Activated CD4-positive, alpha-beta T cell treated with anti-CD3 and anti-CD28 coated beads, Interleukin-2, amount 10 ng/mL, durations not matched to agents 24 days and 14 days (primary cell): ENCODE results near the gene PTGR1. TPM values are rescaled to one million over a fixed set of nuclear protein-coding genes. Genes with fewer than 3 reads are reported as not detected.
A peak's percentile ranks its signal among the peaks of the same experiment; 100 is the strongest.
"Not testable (repeated sequence)": the region's sequence is repeated elsewhere in the genome, so short reads cannot be mapped to it uniquely, and the experiment has no call there.

Source experiments
- DNase-seq: peaks from one replicate; pipeline ENCODE4 v3.0.0; 2022
- H3K27ac Mint-ChIP-seq: one replicate; pipeline ENCODE4 v1.8.0; 2022; ENCODE audit warnings: mild to moderate bottlenecking, mixed read lengths
- H3K27me3 Mint-ChIP-seq: one replicate; pipeline ENCODE4 v1.8.0; 2022; ENCODE audit warnings: mixed read lengths
- H3K36me3 Mint-ChIP-seq: one replicate; pipeline ENCODE4 v1.8.0; 2022; ENCODE audit warnings: low read depth, mild to moderate bottlenecking, mixed read lengths
- H3K4me1 Mint-ChIP-seq: one replicate; pipeline ENCODE4 v1.8.0; 2021; ENCODE audit warnings: mixed read lengths
- H3K4me3 Mint-ChIP-seq: one replicate; pipeline ENCODE4 v1.8.0; 2022; ENCODE audit warnings: mild to moderate bottlenecking, moderate library complexity, mixed read lengths
- H3K9me3 Mint-ChIP-seq: one replicate; pipeline ENCODE4 v1.8.0; 2021; ENCODE audit warnings: mixed read lengths
- intact Hi-C: fragments of 100-400 bp; cut with micrococcal nuclease; formaldehyde crosslinking; loops from one replicate; pipeline ENCODE4 v1.15.1; 2023
- total RNA-seq: library from RNA; stranded (reverse); gene quantifications from 2 replicates; pipeline ENCODE4 v1.2.3, GENCODE V29; 2022

The PTGR1 gene
- total RNA-seq, 1 donor from 2014 or later = 1.7 TPM

DNA sequence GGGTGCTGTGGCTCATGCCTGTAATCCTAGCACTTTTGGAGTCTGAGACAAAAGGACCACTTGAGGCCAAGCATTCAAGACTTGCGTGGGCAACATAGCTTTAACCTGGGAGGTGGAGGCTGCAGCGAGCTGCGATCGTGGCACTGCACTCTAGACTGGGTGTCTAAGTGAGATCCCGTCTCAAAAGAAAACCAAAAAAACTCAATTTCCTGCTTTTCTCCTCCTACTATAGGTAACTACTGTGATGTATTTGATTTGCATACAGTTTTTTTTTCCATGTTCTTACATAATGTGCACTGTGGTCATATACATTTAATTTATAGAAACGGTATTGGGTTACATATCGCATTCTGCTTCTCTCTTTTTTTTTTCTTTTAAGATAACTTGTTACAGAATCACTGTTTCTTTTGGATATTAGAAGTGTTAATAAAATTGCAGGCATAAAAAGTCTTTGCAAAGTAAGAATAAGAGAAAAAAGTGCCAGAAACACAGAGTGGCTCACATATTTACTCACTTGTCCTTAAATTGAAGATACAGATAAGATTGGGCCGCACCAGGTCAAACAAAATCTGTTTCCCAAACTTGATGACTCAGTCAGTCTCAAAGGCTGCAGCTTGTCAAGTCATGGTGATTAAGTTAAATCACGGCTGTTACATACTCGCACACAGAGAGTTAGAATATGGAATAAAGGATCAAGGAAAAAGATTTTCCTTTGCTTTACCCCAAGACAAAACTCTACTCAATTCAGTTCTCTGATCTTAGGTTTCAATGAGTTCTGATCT is 2.0 kb upstream of the PTGR1 start:
- Mint-ChIP-seq H3K27me3 (peaks cover 39% of the 10 kb centered on the region), H3K4me1 (peaks cover 16% of the 10 kb centered on the region), H3K36me3 (no peaks in the 10 kb centered on the region), H3K9me3 (no peaks in the 10 kb centered on the region), H3K4me3 (no peak overlapping the region), H3K27ac (no peak overlapping the region)
- DNase-seq = no peak
- intact Hi-C loops = no loop called here

DNA sequence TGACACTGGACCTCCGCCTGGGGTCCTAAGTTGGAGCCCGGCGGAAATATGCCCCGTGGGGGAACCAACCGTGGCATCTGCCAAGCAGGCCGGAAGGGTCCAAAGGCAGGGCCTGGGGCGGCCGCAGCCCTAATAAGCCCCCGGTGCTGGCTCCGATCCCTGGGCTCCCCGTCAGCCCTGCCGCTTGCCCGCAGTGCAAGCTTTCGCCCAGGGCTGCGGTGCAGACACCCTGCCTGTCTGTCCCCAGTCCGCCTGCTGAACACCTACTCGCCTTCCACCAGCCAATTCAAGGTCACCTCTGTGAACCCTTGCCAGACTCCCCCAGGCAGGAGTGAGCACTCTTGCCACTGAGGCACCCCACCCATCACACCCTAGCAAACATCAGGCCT is 502 bp upstream of the PTGR1 start:
- peak overlapping the region; percentile 89 for H3K4me3 Mint-ChIP-seq
- no peak for DNase-seq
- H3K9me3 Mint-ChIP-seq = no peaks in the 10 kb centered on the region
- peaks cover 16% of the 10 kb centered on the region for H3K4me1 Mint-ChIP-seq
- no peak overlapping the region for H3K27ac Mint-ChIP-seq
- H3K36me3 Mint-ChIP-seq = no peaks in the 10 kb centered on the region
- peaks cover 33% of the 10 kb centered on the region for H3K27me3 Mint-ChIP-seq
- intact Hi-C loops = loop anchor here (2.0 kb wide), 1 partner anchor 31 kb away; the partner anchor contains the start of gene DNAJC25

DNA sequence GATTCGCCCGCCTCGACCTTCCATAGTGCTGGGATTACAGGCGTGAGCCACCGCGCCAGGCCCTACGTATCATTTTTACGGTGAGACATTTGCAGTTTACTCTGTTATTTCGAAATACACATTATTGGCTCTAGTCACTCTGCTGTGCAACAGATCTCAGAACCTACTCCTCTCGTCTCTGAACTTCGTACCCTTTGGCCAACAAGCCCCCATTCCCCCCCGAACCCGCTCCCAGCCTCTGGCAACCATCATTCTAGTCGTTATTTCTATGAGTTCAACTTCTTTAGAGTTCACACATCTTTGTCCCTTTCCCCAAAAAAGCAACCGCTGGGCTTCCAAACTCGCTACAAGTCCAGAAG is 735 bp downstream of the PTGR1 start:
- Mint-ChIP-seq H3K4me1 (peaks cover 16% of the 10 kb centered on the region), H3K36me3 (no peaks in the 10 kb centered on the region), H3K27ac (no peak overlapping the region), H3K4me3 (peak overlapping the region; percentile 89), H3K9me3 (no peaks in the 10 kb centered on the region), H3K27me3 (peaks cover 33% of the 10 kb centered on the region)
- DNase-seq = peak; percentile 56
- intact Hi-C loops = loop anchor here (1.0 to 2.0 kb wide), 2 partner anchors 32 to 476 kb away; partner anchors contain the start of gene DNAJC25

DNA sequence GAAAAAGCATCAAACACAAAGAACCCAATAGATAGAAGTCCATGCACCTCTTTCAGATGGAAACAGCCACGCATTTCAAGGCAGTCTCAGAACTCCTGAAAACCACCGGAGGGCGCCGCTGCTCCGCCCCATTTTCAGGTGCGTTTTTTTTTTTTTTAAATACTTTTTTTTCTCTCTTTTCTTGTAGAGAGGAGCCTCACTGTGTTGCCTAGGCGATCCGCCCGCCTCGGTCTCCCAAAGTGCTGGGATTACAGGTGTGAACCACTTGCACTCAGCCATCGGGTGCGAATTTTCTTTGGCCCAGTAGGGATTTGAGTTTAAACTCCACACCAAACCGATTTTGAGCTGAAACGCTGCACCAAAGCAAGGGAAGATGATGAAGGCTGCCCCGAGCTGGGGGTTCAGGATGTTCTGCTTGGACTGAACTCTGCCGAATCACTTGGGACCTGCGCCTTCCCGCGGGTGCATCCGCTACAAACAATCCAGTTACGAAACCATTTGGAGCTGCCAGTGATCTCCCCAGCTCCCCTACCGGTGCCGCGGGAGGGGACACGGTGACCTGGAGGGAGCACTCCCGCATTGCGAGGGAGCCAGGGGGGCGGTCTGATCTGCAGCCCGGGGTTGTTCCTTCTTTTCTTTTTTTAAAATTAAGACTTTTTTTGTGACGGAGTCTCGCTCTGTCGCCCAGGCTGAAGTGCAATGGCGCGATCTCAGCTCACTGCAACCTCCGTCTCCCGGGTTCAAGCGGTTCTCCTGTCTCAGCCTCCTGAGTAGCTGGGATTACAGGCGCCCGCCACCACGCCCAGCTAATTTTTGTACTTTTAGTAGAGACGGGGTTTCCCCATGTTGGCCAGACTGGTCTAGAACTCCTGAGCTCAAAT is 1.4 kb downstream of the PTGR1 start:
- DNase-seq = peak; percentile 86
- Mint-ChIP-seq H3K27ac (no peak overlapping the region), H3K4me3 (peak overlapping the region; percentile 89), H3K9me3 (no peaks in the 10 kb centered on the region), H3K4me1 (peaks cover 16% of the 10 kb centered on the region), H3K36me3 (no peaks in the 10 kb centered on the region), H3K27me3 (peaks cover 35% of the 10 kb centered on the region)
- intact Hi-C loops = loop anchor here (1.0 to 2.0 kb wide), 3 partner anchors 33 to 476 kb away; partner anchors contain the start of gene DNAJC25

DNA sequence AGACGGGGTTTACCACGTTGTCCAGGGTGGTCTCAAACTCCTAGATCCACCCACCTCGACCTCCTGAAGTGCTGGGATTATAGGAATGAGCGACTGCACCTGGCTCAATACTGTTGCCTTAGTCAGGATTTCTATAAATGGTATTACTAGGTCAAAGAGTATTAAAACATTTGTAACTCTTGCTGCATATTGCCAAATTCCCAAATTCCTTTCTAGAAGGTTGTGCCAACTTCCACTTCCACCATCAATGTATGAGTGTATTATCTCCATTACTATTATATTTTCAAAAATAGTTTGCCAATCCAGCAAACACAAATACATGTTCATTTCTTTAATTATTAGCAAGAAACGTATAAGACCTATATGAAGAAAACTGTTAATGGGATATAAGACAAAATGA is 10.6 kb downstream of the PTGR1 start:
- H3K27ac Mint-ChIP-seq = no peak overlapping the region
- peaks cover 2% of the 10 kb centered on the region for H3K27me3 Mint-ChIP-seq
- peaks cover 3% of the 10 kb centered on the region for H3K9me3 Mint-ChIP-seq

DNA sequence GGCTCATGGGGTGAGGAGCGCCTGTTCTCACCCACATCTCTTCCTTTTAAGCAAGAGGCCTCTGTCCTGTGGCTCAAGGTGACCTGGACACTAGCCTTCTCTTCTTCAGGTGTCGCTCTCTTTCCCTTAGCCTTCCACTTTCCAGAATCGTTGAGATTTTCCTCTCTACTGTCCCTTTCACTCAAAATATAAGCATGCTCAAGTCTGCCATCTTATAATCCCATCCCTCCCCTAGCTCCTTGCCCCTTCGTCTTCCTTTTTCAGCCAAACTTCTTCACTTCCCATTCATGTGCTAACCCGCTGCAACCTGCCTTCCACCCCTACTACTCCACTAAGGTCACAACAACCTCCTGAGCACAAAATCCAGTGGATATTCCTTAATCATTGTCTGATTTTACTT is 13.1 kb downstream of the PTGR1 start:
- DNase-seq = no peak
- Mint-ChIP-seq H3K36me3 (no peaks in the 10 kb centered on the region), H3K27me3 (no peaks in the 10 kb centered on the region), H3K4me1 (no peaks in the 10 kb centered on the region), H3K27ac (no peak overlapping the region), H3K4me3 (no peak overlapping the region), H3K9me3 (peaks cover 3% of the 10 kb centered on the region)
- intact Hi-C loops = no loop called here

More for the DNA sequence above, 10.6 kb downstream of the PTGR1 start:
- Mint-ChIP-seq H3K4me1 (no peaks in the 10 kb centered on the region), H3K36me3 (no peaks in the 10 kb centered on the region), H3K4me3 (no peak overlapping the region)
- intact Hi-C loops = no loop called here
- no peak for DNase-seq

DNA sequence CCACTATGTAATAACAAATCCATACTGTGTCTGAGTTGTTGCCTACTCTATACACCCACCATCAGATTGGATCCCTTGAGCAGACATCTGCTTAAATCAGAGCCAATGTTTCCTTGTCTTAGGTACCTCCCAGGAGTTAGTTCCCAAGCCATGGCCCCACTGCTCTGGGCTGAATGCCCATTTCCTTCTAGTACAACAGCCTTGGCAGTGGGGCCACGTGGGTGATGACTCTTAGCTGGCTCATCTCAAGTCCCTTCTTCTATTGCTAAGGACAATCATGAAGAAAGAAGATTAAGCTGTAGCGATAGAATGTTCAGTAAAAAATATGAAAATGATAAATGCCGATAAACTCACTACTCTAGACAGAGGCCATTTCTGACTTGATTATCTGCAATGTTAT is 16.6 kb downstream of the PTGR1 start:
- Mint-ChIP-seq H3K4me1 (no peaks in the 10 kb centered on the region), H3K9me3 (peaks cover 5% of the 10 kb centered on the region), H3K27me3 (no peaks in the 10 kb centered on the region), H3K36me3 (no peaks in the 10 kb centered on the region), H3K4me3 (no peak overlapping the region), H3K27ac (no peak overlapping the region)
- DNase-seq = no peak
- intact Hi-C loops = no loop called here

DNA sequence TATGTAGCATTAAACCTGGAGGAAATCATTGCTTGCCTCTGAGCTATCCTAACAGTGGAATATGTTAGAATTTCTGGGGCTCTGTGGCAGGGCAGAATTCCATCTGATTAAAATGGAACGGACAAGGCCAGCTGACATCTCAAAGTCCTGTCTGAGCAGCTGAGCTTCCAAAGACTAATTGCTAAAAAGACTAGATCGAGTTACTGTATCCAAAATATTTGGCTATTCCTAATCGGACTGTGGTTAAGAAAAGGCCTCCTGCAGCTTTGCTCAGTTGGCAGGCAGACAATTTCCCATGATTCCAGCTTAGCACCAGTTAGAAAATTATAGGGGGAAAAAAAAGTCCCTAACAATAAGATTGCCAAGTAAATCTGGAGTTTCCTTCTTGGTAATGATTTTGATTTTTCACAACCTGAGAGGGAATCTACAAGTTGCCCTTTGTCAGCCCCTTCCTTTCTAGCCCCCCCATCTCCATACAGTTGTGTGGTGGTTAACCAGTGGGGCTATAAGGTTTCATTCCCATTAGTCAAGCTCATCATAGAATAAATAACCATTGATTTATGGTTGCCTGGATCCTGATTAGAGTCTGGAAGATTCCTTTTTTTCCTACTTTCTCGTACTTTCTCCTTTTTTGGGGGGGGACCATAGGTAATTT is 26.4 kb downstream of the PTGR1 start:
- Mint-ChIP-seq H3K36me3 (peaks cover 11% of the 10 kb centered on the region), H3K4me1 (no peaks in the 10 kb centered on the region), H3K27me3 (no peaks in the 10 kb centered on the region), H3K9me3 (peaks cover 9% of the 10 kb centered on the region), H3K4me3 (no peak overlapping the region), H3K27ac (no peak overlapping the region)
- intact Hi-C loops = no loop called here
- no peak for DNase-seq

DNA sequence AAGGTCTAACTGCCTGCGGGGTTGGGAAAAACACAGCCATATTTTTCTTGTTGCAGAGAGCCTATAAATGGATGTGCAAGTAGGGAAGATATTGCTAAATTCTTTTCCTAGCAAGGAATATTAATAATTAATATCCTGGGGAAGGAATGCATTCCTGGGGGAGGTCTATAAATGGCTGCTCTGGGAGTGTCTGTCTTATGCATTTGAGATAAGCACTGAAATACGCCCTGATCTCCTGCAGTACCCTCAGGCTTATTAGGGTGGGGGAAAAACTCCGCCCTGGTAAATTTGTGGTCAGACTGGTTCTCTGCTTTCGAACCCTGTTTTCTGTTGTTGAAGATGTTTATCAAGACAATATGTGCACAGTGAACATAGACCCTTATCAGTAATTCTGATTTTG is 31.3 kb downstream of the PTGR1 start:
- DNase-seq, H3K27ac Mint-ChIP-seq, H3K4me3 Mint-ChIP-seq, H3K27me3 Mint-ChIP-seq, intact Hi-C loops, H3K4me1 Mint-ChIP-seq: not testable (repeated sequence)
- Mint-ChIP-seq H3K36me3 (peaks cover 16% of the 10 kb centered on the region), H3K9me3 (peaks cover 17% of the 10 kb centered on the region)

DNA sequence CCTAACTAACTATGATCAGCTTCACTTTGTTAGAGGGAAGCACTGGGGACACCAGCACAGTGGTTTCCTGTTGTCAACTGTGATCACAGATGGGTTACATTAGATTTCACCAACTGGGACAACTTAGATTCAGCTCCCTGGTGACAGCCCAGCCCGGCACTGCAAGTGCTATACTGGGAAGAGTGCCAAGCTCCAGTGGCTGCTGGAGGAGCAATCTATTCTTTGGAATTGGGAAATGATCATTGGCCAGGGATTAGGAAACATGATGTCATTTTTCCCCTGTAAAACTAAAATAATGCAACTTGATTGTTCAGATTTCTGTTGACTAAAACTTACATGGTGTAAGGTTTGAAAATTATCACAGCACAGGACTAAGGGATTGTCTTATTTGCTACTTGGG is 33.2 kb downstream of the PTGR1 start:
- intact Hi-C loops = no loop called here
- Mint-ChIP-seq H3K4me3 (no peak overlapping the region), H3K27me3 (no peaks in the 10 kb centered on the region), H3K27ac (no peak overlapping the region), H3K4me1 (no peaks in the 10 kb centered on the region), H3K36me3 (peaks cover 16% of the 10 kb centered on the region), H3K9me3 (peaks cover 20% of the 10 kb centered on the region)
- no peak for DNase-seq

DNA sequence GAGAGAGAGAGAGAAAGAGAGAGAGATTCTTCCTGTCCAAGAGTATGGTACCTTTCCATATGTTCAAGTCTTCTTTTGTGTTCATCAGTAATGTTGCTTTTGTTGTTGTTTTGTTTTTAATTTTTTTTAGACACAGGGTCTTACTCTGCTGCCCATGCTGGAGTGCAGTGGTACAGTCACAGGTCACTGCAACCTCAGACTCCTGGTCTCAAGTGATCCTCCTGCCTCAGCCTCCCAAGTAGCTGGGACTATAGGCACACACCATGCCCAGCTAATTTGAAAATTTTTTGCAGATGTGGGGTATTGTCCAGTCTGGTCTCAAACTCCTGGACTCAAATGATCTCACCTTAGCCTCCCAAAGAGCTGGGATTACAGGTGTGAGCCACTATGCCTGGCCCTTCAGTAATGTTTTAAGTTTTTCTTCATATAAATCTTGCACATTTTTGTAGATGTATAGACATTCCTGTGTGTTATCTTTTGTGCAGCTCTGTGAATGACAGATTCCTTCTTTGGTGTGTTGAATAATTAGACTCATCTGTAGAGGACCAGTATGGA is 38.2 kb downstream of the PTGR1 start:
- no peaks in the 10 kb centered on the region for H3K4me1 Mint-ChIP-seq
- H3K9me3 Mint-ChIP-seq = peaks cover 24% of the 10 kb centered on the region
- intact Hi-C loops = no loop called here
- H3K4me3 Mint-ChIP-seq = no peak overlapping the region
- H3K27ac Mint-ChIP-seq = no peak overlapping the region
- H3K27me3 Mint-ChIP-seq = no peaks in the 10 kb centered on the region
- no peak for DNase-seq
- H3K36me3 Mint-ChIP-seq = no peaks in the 10 kb centered on the region

DNA sequence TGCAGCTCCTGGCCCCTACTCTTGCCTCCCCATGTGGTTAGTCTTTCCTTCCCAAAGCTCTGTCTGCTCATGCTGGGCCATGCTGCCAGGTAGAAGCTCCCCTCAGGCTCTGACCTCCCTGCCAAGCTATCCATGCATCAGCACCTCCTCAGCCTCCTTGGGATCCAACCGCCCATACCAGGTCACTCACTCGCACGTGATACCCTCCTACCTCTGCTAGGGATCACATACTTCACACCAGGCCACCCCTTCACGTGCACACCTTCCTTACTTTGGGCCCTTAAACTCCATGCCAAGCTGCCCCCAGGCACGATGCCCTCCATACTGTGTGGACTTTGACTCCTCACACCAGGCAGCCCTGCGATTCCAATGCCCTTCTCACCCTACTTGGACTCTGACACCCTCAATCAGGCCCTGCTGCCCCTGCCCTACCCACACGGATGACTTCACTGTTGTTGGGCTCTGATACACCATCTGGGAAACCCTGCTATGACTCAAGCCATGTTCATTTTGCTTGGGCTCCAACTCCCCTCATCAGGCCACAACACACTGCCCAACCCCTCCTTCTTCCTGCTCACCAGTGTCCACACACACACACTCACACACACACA is 40.3 kb downstream of the PTGR1 start:
- Mint-ChIP-seq H3K4me1 (no peaks in the 10 kb centered on the region), H3K4me3 (no peak overlapping the region), H3K27ac (no peak overlapping the region), H3K27me3 (no peaks in the 10 kb centered on the region), H3K36me3 (no peaks in the 10 kb centered on the region), H3K9me3 (peaks cover 43% of the 10 kb centered on the region)
- intact Hi-C loops = no loop called here
- DNase-seq = no peak

DNA sequence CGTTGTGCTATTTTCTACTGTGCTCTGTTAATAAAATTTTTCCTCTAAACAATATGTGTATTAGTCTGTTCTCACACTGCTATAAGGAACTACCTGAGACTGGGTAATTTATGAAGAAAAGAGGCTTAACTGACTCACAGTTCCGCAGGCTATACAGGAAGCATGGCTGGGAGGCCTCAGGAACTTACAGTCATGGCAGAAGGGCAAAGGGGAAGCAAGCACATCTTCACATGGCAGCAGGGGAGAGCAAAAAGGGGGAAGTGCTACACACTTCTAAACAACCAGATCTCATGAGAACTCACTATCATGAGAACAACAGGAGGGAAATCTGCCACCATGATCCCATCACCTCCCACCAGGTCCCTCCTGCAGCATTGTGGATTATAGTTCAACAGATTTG is 44.0 kb downstream of the PTGR1 start:
- intact Hi-C loops, H3K36me3 Mint-ChIP-seq, H3K27me3 Mint-ChIP-seq, H3K27ac Mint-ChIP-seq, H3K4me1 Mint-ChIP-seq, H3K4me3 Mint-ChIP-seq, DNase-seq: not testable (repeated sequence)
- H3K9me3 Mint-ChIP-seq = peaks cover 41% of the 10 kb centered on the region
